Measurements from ENCODE around the gene DHX32.

Gene DHX32

GRCh38 chr10:125795637-125796190, 85.4 kb downstream of the DHX32 start:
- Histone ChIP-seq H3K27me3 (ENCODE audit: control insufficient read depth, insufficient read depth, low read length) (no peaks in the 10 kb centered on the region), H3K4me3 (ENCODE audit: low read length) (no peak overlapping the region), H3K9me3 (ENCODE audit: control insufficient read depth, low read depth, low read length) (no peaks in the 10 kb centered on the region), H3K36me3 (ENCODE audit: control insufficient read depth, low read depth, low read length) (peaks cover 34% of the 10 kb centered on the region), H3K27ac (ENCODE audit: low read length) (no peak overlapping the region), H3K4me1 (ENCODE audit: control insufficient read depth, low read depth, low read length) (no peaks in the 10 kb centered on the region), H3K9ac (ENCODE audit: low read length) (no peak overlapping the region)

- Histone ChIP-seq H3K27me3 (ENCODE audit: control insufficient read depth, insufficient read depth, low read length) (no peaks in the 10 kb centered on the region), H3K9me3 (ENCODE audit: control insufficient read depth, low read depth, low read length) (no peaks in the 10 kb centered on the region), H3K4me3 (ENCODE audit: low read length) (no peak overlapping the region), H3K27ac (ENCODE audit: low read length) (no peak overlapping the region), H3K9ac (ENCODE audit: low read length) (no peak overlapping the region), H3K4me1 (ENCODE audit: control insufficient read depth, low read depth, low read length) (no peaks in the 10 kb centered on the region), H3K36me3 (ENCODE audit: control insufficient read depth, low read depth, low read length) (peaks cover 34% of the 10 kb centered on the region)
Observed at GRCh38 chr10:125795128-125795527, 86.0 kb downstream of the DHX32 start.

- Histone ChIP-seq H3K27ac (ENCODE audit: low read length) (no peak overlapping the region), H3K4me3 (ENCODE audit: low read length) (no peak overlapping the region), H3K27me3 (ENCODE audit: control insufficient read depth, insufficient read depth, low read length) (no peaks in the 10 kb centered on the region), H3K4me1 (ENCODE audit: control insufficient read depth, low read depth, low read length) (no peaks in the 10 kb centered on the region), H3K36me3 (ENCODE audit: control insufficient read depth, low read depth, low read length) (peaks cover 39% of the 10 kb centered on the region), H3K9me3 (ENCODE audit: control insufficient read depth, low read depth, low read length) (no peaks in the 10 kb centered on the region), H3K9ac (ENCODE audit: low read length) (no peak overlapping the region)
Observed at GRCh38 chr10:125792342-125793300, 88.5 kb downstream of the DHX32 start.

GRCh38 chr10:125788156-125789034, 92.7 kb downstream of the DHX32 start:
- Histone ChIP-seq H3K4me3 (ENCODE audit: low read length) (no peak overlapping the region), H3K9me3 (ENCODE audit: control insufficient read depth, low read depth, low read length) (no peaks in the 10 kb centered on the region), H3K9ac (ENCODE audit: low read length) (no peak overlapping the region), H3K4me1 (ENCODE audit: control insufficient read depth, low read depth, low read length) (no peaks in the 10 kb centered on the region), H3K27me3 (ENCODE audit: control insufficient read depth, insufficient read depth, low read length) (no peaks in the 10 kb centered on the region), H3K36me3 (ENCODE audit: control insufficient read depth, low read depth, low read length) (peaks cover 19% of the 10 kb centered on the region), H3K27ac (ENCODE audit: low read length) (no peak overlapping the region)
